Measurements from ENCODE around the gene NPAS2. TPM values are rescaled to one million over a fixed set of nuclear protein-coding genes. Genes with fewer than 3 reads are reported as not detected.

NPAS2 gene
- total RNA-seq, 1 donor from 2014 or later, result 5.5 TPM

DNA sequence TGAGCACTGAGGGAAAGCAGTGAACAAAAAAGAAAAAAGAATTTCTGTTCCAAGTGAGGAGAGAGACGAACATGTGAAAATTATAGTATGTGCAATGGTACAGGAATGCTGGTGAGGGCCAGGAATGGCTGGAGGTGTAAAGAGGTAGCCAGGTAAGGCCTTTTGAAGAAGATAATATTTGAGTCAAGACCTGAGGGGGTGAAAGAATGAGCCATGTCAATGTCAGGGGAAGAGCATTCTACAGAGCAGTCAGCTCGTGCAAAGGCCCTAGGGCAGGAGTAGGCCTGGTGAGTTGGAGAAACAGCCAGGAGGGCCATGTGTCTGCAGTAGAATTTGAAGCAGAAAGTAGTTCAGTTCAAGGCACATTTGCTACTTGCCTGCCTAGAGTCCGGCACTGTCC is 169.7 kb downstream of the NPAS2 start:
- no peak overlapping the region for H3K27ac ChIP-seq (ENCODE audit: low read depth, low read length)
- H4K20me1 ChIP-seq (ENCODE audit: insufficient read depth, low read length), result peaks cover 4% of the 10 kb centered on the region
- peaks cover 11% of the 10 kb centered on the region for H3K36me3 Mint-ChIP-seq (ENCODE audit: low read depth, unreplicated experiment)
- no peaks in the 10 kb centered on the region for H3K27me3 ChIP-seq (ENCODE audit: insufficient read depth, low read length)
- H3K4me2 ChIP-seq (ENCODE audit: low read length), result no peak overlapping the region
- H3K9me3 Mint-ChIP-seq (ENCODE audit: unreplicated experiment), result no peaks in the 10 kb centered on the region
- no peak overlapping the region for H3K27ac Mint-ChIP-seq (ENCODE audit: unreplicated experiment)
- H3K9me3 ChIP-seq (ENCODE audit: insufficient read depth, low read depth, low read length), result no peaks in the 10 kb centered on the region
- H3K27me3 Mint-ChIP-seq (ENCODE audit: low read depth, unreplicated experiment), result no peaks in the 10 kb centered on the region
- TF ChIP-seq EZH2 (IDR thresholded peaks at IDR 0.05; ENCODE audit: insufficient read depth, low read length), result no peak
- TF ChIP-seq, protein P1, sequence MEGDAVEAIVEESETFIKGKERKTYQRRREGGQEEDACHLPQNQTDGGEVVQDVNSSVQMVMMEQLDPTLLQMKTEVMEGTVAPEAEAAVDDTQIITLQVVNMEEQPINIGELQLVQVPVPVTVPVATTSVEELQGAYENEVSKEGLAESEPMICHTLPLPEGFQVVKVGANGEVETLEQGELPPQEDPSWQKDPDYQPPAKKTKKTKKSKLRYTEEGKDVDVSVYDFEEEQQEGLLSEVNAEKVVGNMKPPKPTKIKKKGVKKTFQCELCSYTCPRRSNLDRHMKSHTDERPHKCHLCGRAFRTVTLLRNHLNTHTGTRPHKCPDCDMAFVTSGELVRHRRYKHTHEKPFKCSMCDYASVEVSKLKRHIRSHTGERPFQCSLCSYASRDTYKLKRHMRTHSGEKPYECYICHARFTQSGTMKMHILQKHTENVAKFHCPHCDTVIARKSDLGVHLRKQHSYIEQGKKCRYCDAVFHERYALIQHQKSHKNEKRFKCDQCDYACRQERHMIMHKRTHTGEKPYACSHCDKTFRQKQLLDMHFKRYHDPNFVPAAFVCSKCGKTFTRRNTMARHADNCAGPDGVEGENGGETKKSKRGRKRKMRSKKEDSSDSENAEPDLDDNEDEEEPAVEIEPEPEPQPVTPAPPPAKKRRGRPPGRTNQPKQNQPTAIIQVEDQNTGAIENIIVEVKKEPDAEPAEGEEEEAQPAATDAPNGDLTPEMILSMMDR (IDR thresholded peaks at IDR 0.05; ENCODE audit: insufficient read depth, low read depth, low read length), result no peak
- no peak overlapping the region for H3K9ac ChIP-seq (ENCODE audit: low read length)
- H3K79me2 ChIP-seq (ENCODE audit: insufficient read depth, low read length), result no peaks in the 10 kb centered on the region
- no peak for FAIRE-seq
- no peak overlapping the region for H3K4me3 ChIP-seq (ENCODE audit: insufficient read depth, low read depth, low read length)
- H3K4me3 Mint-ChIP-seq (ENCODE audit: unreplicated experiment), result no peak overlapping the region
- no peaks in the 10 kb centered on the region for H3K36me3 ChIP-seq (ENCODE audit: insufficient read depth, low read length)
- no peak for DNase-seq (ENCODE audit: low read depth)
- no peaks in the 10 kb centered on the region for H3K4me1 ChIP-seq (ENCODE audit: insufficient read depth, low read length)
- peaks cover 6% of the 10 kb centered on the region for H3K4me1 Mint-ChIP-seq (ENCODE audit: low read depth, unreplicated experiment)
- H2AFZ ChIP-seq (ENCODE audit: low read depth, low read length), result no peak overlapping the region

DNA sequence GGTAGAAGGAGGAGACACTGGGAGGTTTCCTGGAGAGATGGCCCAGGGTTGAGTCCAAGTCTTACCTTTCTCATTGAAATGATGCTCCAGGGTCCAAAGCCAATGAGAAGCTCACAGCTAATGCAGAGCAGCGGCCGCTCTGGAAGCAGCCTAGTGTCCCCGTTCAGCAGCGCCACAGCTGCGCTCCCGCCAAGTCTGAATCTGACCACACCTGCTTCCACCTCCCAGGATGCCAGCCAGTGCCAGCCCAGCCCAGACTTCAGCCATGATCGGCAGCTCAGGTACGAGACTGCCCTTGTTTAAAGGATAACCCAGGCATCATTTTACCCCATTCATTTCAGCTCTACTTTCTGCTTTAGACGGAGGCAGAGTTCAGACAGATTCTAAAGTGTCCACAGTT is 170.2 kb downstream of the NPAS2 start:
- Histone ChIP-seq H3K36me3 (ENCODE audit: insufficient read depth, low read length) (no peaks in the 10 kb centered on the region), H3K27me3 (ENCODE audit: insufficient read depth, low read length) (no peaks in the 10 kb centered on the region), H2AFZ (ENCODE audit: low read depth, low read length) (no peak overlapping the region), H3K9me3 (ENCODE audit: insufficient read depth, low read depth, low read length) (no peaks in the 10 kb centered on the region), H3K27ac (ENCODE audit: low read depth, low read length) (no peak overlapping the region), H3K4me3 (ENCODE audit: insufficient read depth, low read depth, low read length) (no peak overlapping the region), H3K4me1 (ENCODE audit: insufficient read depth, low read length) (no peaks in the 10 kb centered on the region), H4K20me1 (ENCODE audit: insufficient read depth, low read length) (peaks cover 1% of the 10 kb centered on the region), H3K4me2 (ENCODE audit: low read length) (no peak overlapping the region), H3K79me2 (ENCODE audit: insufficient read depth, low read length) (no peaks in the 10 kb centered on the region), H3K9ac (ENCODE audit: low read length) (no peak overlapping the region)
- FAIRE-seq, result no peak
- H3K9me3 Mint-ChIP-seq (ENCODE audit: unreplicated experiment), result no peaks in the 10 kb centered on the region
- H3K36me3 Mint-ChIP-seq (ENCODE audit: low read depth, unreplicated experiment), result peaks cover 11% of the 10 kb centered on the region
- peaks cover 6% of the 10 kb centered on the region for H3K4me1 Mint-ChIP-seq (ENCODE audit: low read depth, unreplicated experiment)
- no peak for DNase-seq (ENCODE audit: low read depth)
- H3K27me3 Mint-ChIP-seq (ENCODE audit: low read depth, unreplicated experiment), result no peaks in the 10 kb centered on the region
- H3K4me3 Mint-ChIP-seq (ENCODE audit: unreplicated experiment), result no peak overlapping the region
- TF ChIP-seq, protein P1 (IDR thresholded peaks at IDR 0.05; ENCODE audit: insufficient read depth, low read depth, low read length), result no peak
- no peak for TF ChIP-seq EZH2 (IDR thresholded peaks at IDR 0.05; ENCODE audit: insufficient read depth, low read length)
- no peak overlapping the region for H3K27ac Mint-ChIP-seq (ENCODE audit: unreplicated experiment)

DNA sequence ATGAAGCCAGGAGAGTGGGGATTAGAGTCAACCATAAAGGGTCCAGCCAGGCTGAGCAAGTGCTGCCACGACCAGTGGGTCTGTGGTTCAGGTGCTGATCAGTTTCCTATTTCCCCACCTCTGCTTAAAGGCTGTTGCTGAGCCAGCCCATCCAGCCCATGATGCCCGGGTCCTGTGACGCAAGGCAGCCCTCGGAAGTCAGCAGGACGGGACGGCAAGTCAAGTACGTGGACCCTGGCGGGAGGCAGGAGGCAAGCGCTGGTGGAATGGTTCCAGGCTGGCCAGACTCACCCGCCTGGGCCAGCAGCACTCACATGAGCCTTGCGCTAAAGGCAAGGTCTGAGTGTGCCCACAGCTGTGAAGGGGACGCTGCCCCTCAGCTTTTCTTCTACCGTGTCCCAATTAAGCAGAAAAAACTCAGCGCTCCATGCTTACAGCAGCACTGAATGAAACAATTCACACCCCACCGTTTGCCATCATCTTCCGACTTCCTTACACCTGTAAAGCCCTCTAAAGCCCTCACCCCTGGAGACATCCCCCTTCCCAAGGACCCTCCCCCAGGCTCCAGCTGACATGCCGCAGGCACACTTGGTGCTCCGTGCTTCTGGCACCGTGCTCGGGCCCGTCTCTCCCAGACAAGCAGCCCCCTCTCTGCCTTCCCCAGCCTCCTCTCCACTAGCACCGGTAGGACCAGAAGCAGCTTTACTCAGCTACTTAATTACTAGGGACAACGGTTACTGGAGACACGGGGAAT is 170.9 kb downstream of the NPAS2 start:
- Mint-ChIP-seq H3K27me3 (ENCODE audit: low read depth, unreplicated experiment) (no peaks in the 10 kb centered on the region), H3K36me3 (ENCODE audit: low read depth, unreplicated experiment) (peaks cover 11% of the 10 kb centered on the region), H3K4me1 (ENCODE audit: low read depth, unreplicated experiment) (peaks cover 6% of the 10 kb centered on the region), H3K4me3 (ENCODE audit: unreplicated experiment) (no peak overlapping the region), H3K9me3 (ENCODE audit: unreplicated experiment) (no peaks in the 10 kb centered on the region), H3K27ac (ENCODE audit: unreplicated experiment) (no peak overlapping the region)
- no peak overlapping the region for H3K4me2 ChIP-seq (ENCODE audit: low read length)
- no peak for TF ChIP-seq EZH2 (IDR thresholded peaks at IDR 0.05; ENCODE audit: insufficient read depth, low read length)
- TF ChIP-seq, protein P1 (IDR thresholded peaks at IDR 0.05; ENCODE audit: insufficient read depth, low read depth, low read length), result no peak
- no peaks in the 10 kb centered on the region for H3K27me3 ChIP-seq (ENCODE audit: insufficient read depth, low read length)
- H3K4me1 ChIP-seq (ENCODE audit: insufficient read depth, low read length), result no peaks in the 10 kb centered on the region
- H3K36me3 ChIP-seq (ENCODE audit: insufficient read depth, low read length), result no peaks in the 10 kb centered on the region
- no peak overlapping the region for H3K9ac ChIP-seq (ENCODE audit: low read length)
- H3K79me2 ChIP-seq (ENCODE audit: insufficient read depth, low read length), result no peaks in the 10 kb centered on the region
- H2AFZ ChIP-seq (ENCODE audit: low read depth, low read length), result no peak overlapping the region
- H4K20me1 ChIP-seq (ENCODE audit: insufficient read depth, low read length), result no peaks in the 10 kb centered on the region
- H3K4me3 ChIP-seq (ENCODE audit: insufficient read depth, low read depth, low read length), result no peak overlapping the region
- DNase-seq (ENCODE audit: low read depth) (no peak), FAIRE-seq (no peak)
- H3K9me3 ChIP-seq (ENCODE audit: insufficient read depth, low read depth, low read length), result no peaks in the 10 kb centered on the region
- no peak overlapping the region for H3K27ac ChIP-seq (ENCODE audit: low read depth, low read length)

Data from astrocyte (in vitro differentiated cells and primary cell).